H1 (cell line): ENCODE measurements around the gene DYSF. TPM values are rescaled to one million over a fixed set of nuclear protein-coding genes. Genes with fewer than 3 reads are reported as not detected.

Experiments
- CTCF ChIA-PET: fragments of 300-600 bp; sonication (Branson Sonifier 250); formaldehyde crosslinking; loops from one replicate; lab custom pipeline; 2021; ENCODE audit not compliant: partially characterized antibody; lab: Charles Lee
- POLR2A ChIA-PET: fragments of 300-600 bp; sonication (Branson Sonifier 250); formaldehyde crosslinking; loops from one replicate; lab custom pipeline; 2021; ENCODE audit warnings: inconsistent platforms; ENCODE audit not compliant: partially characterized antibody; lab: Charles Lee
- DNase-seq, 2 experiments: peaks; one replicate each; pipeline versions ENCODE4 v3.0.0 to v3.0.0-alpha.2; 2010 to 2022; ENCODE audit warnings: low spot score in 2 of 2, low read depth in 1 of 2, mixed read lengths in 1 of 2
- FAIRE-seq: peaks from 2 replicates; lab custom pipeline; 2011; peaks lifted over from hg19 to GRCh38; lab: Jason Lieb, UNC
- H2AFZ ChIP-seq: 2 replicates; pipeline ENCODE4 v1.8.1; 2012; ENCODE audit warnings: low read length, inconsistent platforms
- H2AK5ac ChIP-seq: 2 replicates; pipeline ENCODE4 v1.6.1; 2013; ENCODE audit warnings: low read depth, low read length
- H2BK120ac ChIP-seq: replicated peaks from 2 replicates; pipeline ENCODE3; 2013; ENCODE audit warnings: low read depth, low read length, inconsistent platforms
- H2BK12ac ChIP-seq: 2 replicates; pipeline ENCODE4 v1.6.1; 2013; ENCODE audit warnings: low read depth, low read length
- H2BK15ac ChIP-seq: 2 replicates; pipeline ENCODE4 v1.6.1; 2013; ENCODE audit warnings: low read length
- H2BK20ac ChIP-seq: 2 replicates; pipeline ENCODE4 v1.6.1; 2013; ENCODE audit warnings: low read length
- H2BK5ac ChIP-seq: 2 replicates; pipeline ENCODE4 v1.6.1; 2013; ENCODE audit warnings: low read depth, low read length
- H3K14ac ChIP-seq: 2 replicates; pipeline ENCODE4 v1.6.1; 2013; ENCODE audit warnings: inconsistent platforms; ENCODE audit not compliant: insufficient read length
- H3K18ac ChIP-seq: 2 replicates; pipeline ENCODE4 v1.6.1; 2013; ENCODE audit warnings: low read length; ENCODE audit errors: extremely low read depth
- H3K23ac ChIP-seq: 2 replicates; pipeline ENCODE4 v1.6.1; 2013; ENCODE audit warnings: inconsistent platforms; ENCODE audit not compliant: insufficient read length
- H3K23me2 ChIP-seq: 2 replicates; pipeline ENCODE4 v1.6.1; 2013; ENCODE audit warnings: low read depth, low read length
- H3K27ac ChIP-seq: 2 replicates; pipeline ENCODE4 v1.6.1; 2011; ENCODE audit warnings: low read depth, low read length, inconsistent platforms
- H3K27me3 ChIP-seq, 4 experiments: replicated peaks in 1 of 4; 1 replicate in 1 of 4; 2 replicates in 3 of 4; pipeline versions ENCODE4 v1.6.1 to v1.8.1; 2011 to 2013; ENCODE audit warnings: low read length in 3 of 4, mild to moderate bottlenecking in 3 of 4, inconsistent platforms in 2 of 4, mixed read lengths in 2 of 4, moderate library complexity in 1 of 4; ENCODE audit not compliant: control insufficient read depth in 3 of 4, insufficient read depth in 3 of 4; ENCODE audit errors: extremely low read depth in 1 of 4
- H3K36me3 ChIP-seq, 4 experiments: 2 replicates each; pipeline versions ENCODE4 v1.6.1 to v1.8.1; 2011 to 2013; ENCODE audit warnings: mild to moderate bottlenecking in 4 of 4, low read length in 3 of 4, moderate library complexity in 2 of 4, control low read depth in 1 of 4, inconsistent platforms in 1 of 4; ENCODE audit not compliant: insufficient read depth in 4 of 4, control insufficient read depth in 2 of 4
- H3K4ac ChIP-seq: replicated peaks from 2 replicates; pipeline ENCODE3; 2013; ENCODE audit warnings: low read length, low read depth, mixed read lengths, inconsistent platforms; ENCODE audit not compliant: insufficient read length
- H3K4me1 ChIP-seq, 4 experiments: replicated peaks in 1 of 4; 1 replicate in 1 of 4; 2 replicates in 3 of 4; pipeline versions ENCODE4 v1.6.1 to v1.8.1; 2011 to 2013; ENCODE audit warnings: low read length in 3 of 4, inconsistent platforms in 2 of 4, mixed read lengths in 1 of 4; ENCODE audit not compliant: insufficient read depth in 4 of 4, control insufficient read depth in 3 of 4
- H3K4me2 ChIP-seq, 2 experiments: 2 replicates each; pipeline versions ENCODE4 v1.6.1 to v1.8.1; 2011 to 2013; ENCODE audit warnings: low read depth in 2 of 2, low read length in 2 of 2, control low read depth in 1 of 2, inconsistent platforms in 1 of 2, mild to moderate bottlenecking in 1 of 2; ENCODE audit not compliant: insufficient read depth in 1 of 2
- H3K4me3 ChIP-seq, 4 experiments: fragments of 200-600, 300-600 bp in 1 of 4; sonication (generic), shearing (Covaris generic), sonication (Bioruptor Twin) in 1 of 4; 2 replicates each; pipeline versions ENCODE4 v1.5.1 to v1.8.1; 2011 to 2016; ENCODE audit warnings: low read length in 4 of 4, low read depth in 3 of 4, control low read depth in 2 of 4, inconsistent platforms in 2 of 4, mild to moderate bottlenecking in 2 of 4, mixed read lengths in 1 of 4, moderate library complexity in 1 of 4; ENCODE audit not compliant: insufficient read depth in 2 of 4; ENCODE audit errors: extremely low read depth in 1 of 4
- H3K56ac ChIP-seq: replicated peaks from 2 replicates; pipeline ENCODE3; 2013; ENCODE audit warnings: low read depth, mild to moderate bottlenecking, mixed read lengths, low read length, inconsistent platforms; ENCODE audit not compliant: insufficient read length
- H3K79me1 ChIP-seq: 2 replicates; pipeline ENCODE4 v1.6.1; 2013; ENCODE audit warnings: low read depth, low read length, control low read depth
- H3K79me2 ChIP-seq, 2 experiments: 2 replicates each; pipeline versions ENCODE4 v1.6.1 to v1.8.1; 2012 to 2013; ENCODE audit warnings: low read length in 2 of 2, mild to moderate bottlenecking in 2 of 2, inconsistent platforms in 1 of 2; ENCODE audit not compliant: insufficient read depth in 2 of 2, control insufficient read depth in 1 of 2
- H3K9ac ChIP-seq, 4 experiments: replicated peaks in 1 of 4; 1 replicate in 1 of 4; 2 replicates in 3 of 4; pipeline versions ENCODE4 v1.6.1 to v1.8.1; 2011 to 2013; ENCODE audit warnings: low read depth in 3 of 4, low read length in 3 of 4, control low read depth in 2 of 4, mild to moderate bottlenecking in 2 of 4, moderate library complexity in 2 of 4, inconsistent platforms in 1 of 4; ENCODE audit errors: extremely low read depth in 1 of 4
- H3K9me3 ChIP-seq, 2 experiments: 2 replicates each; pipeline versions ENCODE4 v1.6.1 to v1.8.1; 2012 to 2013; ENCODE audit warnings: mild to moderate bottlenecking in 2 of 2, moderate library complexity in 2 of 2, control low read depth in 1 of 2, inconsistent platforms in 1 of 2, low read depth in 1 of 2, low read length in 1 of 2, mixed read lengths in 1 of 2; ENCODE audit not compliant: insufficient read depth in 2 of 2
- H4K20me1 ChIP-seq, 2 experiments: replicated peaks in 1 of 2; 2 replicates each; pipeline versions ENCODE3 to v1.8.1; 2011 to 2013; ENCODE audit warnings: inconsistent platforms in 2 of 2, low read length in 2 of 2, mild to moderate bottlenecking in 1 of 2; ENCODE audit not compliant: insufficient read depth in 2 of 2, control insufficient read depth in 1 of 2
- H4K5ac ChIP-seq: 2 replicates; pipeline ENCODE4 v1.6.1; 2013; ENCODE audit warnings: low read length, low read depth, mixed read lengths, inconsistent platforms; ENCODE audit not compliant: insufficient read length
- H4K8ac ChIP-seq: 2 replicates; pipeline ENCODE4 v1.8.0; 2013; ENCODE audit warnings: mild to moderate bottlenecking, moderate library complexity, low read length, inconsistent platforms; ENCODE audit not compliant: insufficient read depth; ENCODE audit errors: extremely low read depth
- H4K91ac ChIP-seq: replicated peaks from 2 replicates; pipeline ENCODE3; 2013; ENCODE audit warnings: low read length, mixed read lengths, inconsistent platforms; ENCODE audit not compliant: insufficient read length
- CBX5 ChIP-seq: fragments of 300-800, 300-1000 bp; sonication (generic); IDR thresholded peaks from 2 replicates; pipeline ENCODE4 v1.7.1; 2016; ENCODE audit warnings: antibody characterized with exemption, low read length, low read depth
- CTBP2 ChIP-seq: IDR thresholded peaks from 2 replicates; pipeline ENCODE4 v1.7.0; 2011; ENCODE audit warnings: borderline replicate concordance, mild to moderate bottlenecking, moderate library complexity, mixed read lengths, low read length; ENCODE audit not compliant: insufficient read depth, insufficient read length
- CTCF ChIP-seq, 3 experiments: IDR thresholded peaks; 1 replicate in 2 of 3; 2 replicates in 1 of 3; pipeline versions ENCODE4 v1.5.1 to v1.6.1; 2011; ENCODE audit warnings: low read length in 3 of 3, mild to moderate bottlenecking in 3 of 3, inconsistent platforms in 2 of 3, low read depth in 1 of 3, moderate library complexity in 1 of 3; ENCODE audit not compliant: insufficient read depth in 1 of 3; ENCODE audit errors: control extremely low read depth in 1 of 3
- EZH2 ChIP-seq: fragments of 200-600 bp; sonication (generic); IDR thresholded peaks from 2 replicates; pipeline ENCODE4 v1.7.1; 2012; ENCODE audit warnings: low read depth, mild to moderate bottlenecking, moderate library complexity, low read length, inconsistent platforms; ENCODE audit not compliant: severe bottlenecking
- GABPA ChIP-seq: IDR thresholded peaks from 2 replicates; pipeline ENCODE4 v1.6.1; 2011; ENCODE audit warnings: mild to moderate bottlenecking, low read length, moderate library complexity, borderline replicate concordance; ENCODE audit not compliant: insufficient read depth
- POLR2AphosphoS5 ChIP-seq: IDR thresholded peaks from 2 replicates; pipeline ENCODE4 v1.6.1; 2011; ENCODE audit warnings: low read depth, low read length
- POU5F1 ChIP-seq: IDR thresholded peaks from 2 replicates; pipeline ENCODE4 v1.6.1; 2011; ENCODE audit warnings: low read depth, mild to moderate bottlenecking, low read length, moderate library complexity
- SAP30 ChIP-seq: fragments of 300-600 bp; sonication (generic); IDR thresholded peaks from 2 replicates; pipeline ENCODE4 v1.7.1; 2012; ENCODE audit warnings: low read length, moderate library complexity, mild to moderate bottlenecking, inconsistent platforms; ENCODE audit not compliant: insufficient read depth, insufficient replicate concordance
- WGBS, 2 experiments: shearing (Covaris generic) in 1 of 2; methylation state at CpG; one replicate each; pipeline versions ENCODE4 v1.1.6 to v1.1.7; 2013 to 2015; ENCODE audit warnings: low lambda C conversion rate in 2 of 2, mixed read lengths in 2 of 2, inconsistent platforms in 1 of 2, low coverage in 1 of 2, missing lambda C conversion rate in 1 of 2; ENCODE audit not compliant: insufficient replicate concordance in 2 of 2, insufficient coverage in 1 of 2, insufficient read length in 1 of 2; ENCODE audit errors: extremely low coverage in 1 of 2, missing lambda C conversion rate in 1 of 2; 5-methylcytosine and 5-hydroxymethylcytosine counted together
- polyA plus RNA-seq, 7 experiments: library from polyadenylated mRNA; depleted of rRNA in 3 of 7; stranded (reverse) in 5 of 7; unstranded in 2 of 7; fragments of >200 nt in 5 of 7; fragments of 200-250 nt in 2 of 7; gene quantifications; 1 replicate in 5 of 7; 2 replicates in 1 of 7; 4 replicates in 1 of 7; pipeline versions ENCODE4 v1.2.1 to v1.2.3, GENCODE V29; 2011 to 2013; ENCODE audit warnings: missing spikeins in 2 of 7, mixed read lengths in 2 of 7
- total RNA-seq: library from RNA; stranded (reverse); fragmentation: NEBNext Ultra II Directional; extraction: Animal tissue kit (Norgen Biotek cat#: 25700); gene quantifications from 2 replicates; pipeline ENCODE4 v1.2.1, GENCODE V29; 2021

The DYSF gene
- total and polyA plus RNA-seq, 2 of the 8 experiments (the other 6 are each of a cell fraction or from before 2014, with no cell fraction given), result 5.8 to 7.1 TPM

GRCh38 chr2:71452565-71452964 is 796 bp upstream of the DYSF start:
- H2BK20ac ChIP-seq, result no peak overlapping the region
- no peaks in the 10 kb centered on the region; the same call in 1 of the 2 replicates for H3K79me1 ChIP-seq
- no peak overlapping the region for H3K4ac ChIP-seq
- no peak overlapping the region for H3K27ac ChIP-seq
- 49% methylated on average over 2 of the region's 2 CpGs; no CpG with 5 or more reads in 1 of the 2 experiments for WGBS, 2 experiments
- no peak overlapping the region for H3K14ac ChIP-seq
- H3K18ac ChIP-seq, result no peak overlapping the region
- FAIRE-seq (no peak), DNase-seq (no peak)
- ChIA-PET CTCF (interaction anchor here (1.3 to 21.6 kb wide), 8 partner anchors 9 to 78 kb away, joined by 3 to 211 read pairs (median 16); no protein-coding TSS in a partner anchor), POLR2A (interaction anchor here (1.0 to 5.3 kb wide), 3 partner anchors 14 to 35 kb away, joined by 3 to 51 read pairs (median 5); no protein-coding TSS in a partner anchor)
- H2BK5ac ChIP-seq, result no peak overlapping the region
- H3K27me3 ChIP-seq, result peaks cover 0 to 23% (median 17%) of the 10 kb centered on the region in 4 experiments; a peak in 6 of 7 replicates
- H3K23ac ChIP-seq, result no peak overlapping the region
- no peak overlapping the region for H4K8ac ChIP-seq
- H4K91ac ChIP-seq, result no peak overlapping the region
- no peak overlapping the region for H4K5ac ChIP-seq
- no peaks in the 10 kb centered on the region for H3K9me3 ChIP-seq
- no peak overlapping the region for H3K56ac ChIP-seq
- no peak overlapping the region for H3K9ac ChIP-seq
- H3K36me3 ChIP-seq, result no peaks in the 10 kb centered on the region
- no peaks in the 10 kb centered on the region for H4K20me1 ChIP-seq
- no peak overlapping the region for H2BK12ac ChIP-seq
- no peak overlapping the region for H2AK5ac ChIP-seq
- peaks cover 24 to 33% (median 27%) of the 10 kb centered on the region in 4 experiments for H3K4me1 ChIP-seq
- H3K4me2 ChIP-seq, result no peak overlapping the region; a peak in 2 of 4 replicates
- no peak overlapping the region for H2AFZ ChIP-seq
- peaks cover 6% of the 10 kb centered on the region; the same call in 1 of the 2 replicates for H3K23me2 ChIP-seq
- no peak overlapping the region for H2BK15ac ChIP-seq
- no peaks in the 10 kb centered on the region for H3K79me2 ChIP-seq
- no peak overlapping the region for H2BK120ac ChIP-seq
- peak overlapping the region in 1 of 4 experiments; percentile 62; a peak in 2 of 8 replicates for H3K4me3 ChIP-seq
- no peak for TF ChIP-seq CTBP2
- peak; percentile 48 to 49 (median 48) for TF ChIP-seq CTCF (IDR thresholded peaks at IDR 0.05; ENCODE audit: control extremely low read depth in 1 of 3, insufficient read depth in 1 of 3, low read depth in 1 of 3, low read length in 3 of 3)
- no peak for TF ChIP-seq EZH2
- no peak for TF ChIP-seq POU5F1
- TF ChIP-seq GABPA, result no peak
- peak; percentile 29; the same call in 1 of the 2 replicates for TF ChIP-seq POLR2AphosphoS5
- no peak for TF ChIP-seq CBX5
- TF ChIP-seq SAP30, result no peak
